ENCODE measurements around the gene KANTR. TPM values are rescaled to one million over a fixed set of nuclear protein-coding genes. Genes with fewer than 3 reads are reported as not detected.
A peak's percentile ranks its signal among the peaks of the same experiment; 100 is the strongest.

KANTR gene
- total RNA-seq, 2 experiments from 2014 or later: 26.2 to 28.3 TPM

DNA sequence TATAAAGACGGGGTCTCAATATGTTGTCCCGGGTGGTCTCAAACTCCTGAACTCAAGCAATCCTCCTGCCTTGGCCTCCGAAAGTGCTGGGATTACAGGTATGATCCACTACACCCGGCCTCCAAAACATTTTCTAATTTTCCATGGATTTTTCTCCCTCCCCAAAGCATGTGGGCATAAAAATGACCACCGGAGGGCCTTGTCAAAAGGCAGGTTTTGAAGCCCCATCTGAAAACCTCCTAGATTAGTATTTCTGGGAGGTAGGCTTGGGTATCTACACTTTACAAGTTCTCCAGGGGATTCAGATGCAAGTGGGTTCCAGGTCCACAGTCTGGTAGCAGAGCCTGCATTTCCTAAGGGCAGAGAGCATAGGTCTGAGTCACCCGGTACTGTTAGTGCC, 46.7 kb upstream of the KANTR start:
- DNase-seq (ENCODE audit: low spot score): peak; percentile 9
- Histone ChIP-seq H3K9me2 (ENCODE audit: insufficient read depth, low read length) (no peaks in the 10 kb centered on the region), H3K4me1 (ENCODE audit: insufficient read depth, low read length, poor library complexity, severe bottlenecking) (peaks cover 19% of the 10 kb centered on the region), H4K20me1 (ENCODE audit: insufficient read depth, low read length) (no peaks in the 10 kb centered on the region), H3K79me2 (ENCODE audit: insufficient read depth, low read depth, low read length) (no peaks in the 10 kb centered on the region), H3K27ac (ENCODE audit: low read depth, low read length, poor library complexity, severe bottlenecking) (no peak overlapping the region), H3K9me3 (ENCODE audit: low read length) (no peaks in the 10 kb centered on the region), H3K4me2 (ENCODE audit: low read length) (peak overlapping the region; percentile 83; the same call in 1 of the 2 replicates), H3K36me3 (ENCODE audit: insufficient read depth, low read length) (no peaks in the 10 kb centered on the region), H2AFZ (ENCODE audit: low read length) (no peak overlapping the region), H3K4me3 (ENCODE audit: low read depth, low read length, poor library complexity, severe bottlenecking) (no peak overlapping the region)
- ChIA-PET CTCF (ENCODE audit: unreplicated experiment) (no interaction called here), POLR2A (no interaction called here)
- no peak for TF ChIP-seq EZH2phosphoT487 (IDR thresholded peaks at IDR 0.05; ENCODE audit: borderline replicate concordance, low read depth, low read length)
- TF ChIP-seq, protein P1, sequence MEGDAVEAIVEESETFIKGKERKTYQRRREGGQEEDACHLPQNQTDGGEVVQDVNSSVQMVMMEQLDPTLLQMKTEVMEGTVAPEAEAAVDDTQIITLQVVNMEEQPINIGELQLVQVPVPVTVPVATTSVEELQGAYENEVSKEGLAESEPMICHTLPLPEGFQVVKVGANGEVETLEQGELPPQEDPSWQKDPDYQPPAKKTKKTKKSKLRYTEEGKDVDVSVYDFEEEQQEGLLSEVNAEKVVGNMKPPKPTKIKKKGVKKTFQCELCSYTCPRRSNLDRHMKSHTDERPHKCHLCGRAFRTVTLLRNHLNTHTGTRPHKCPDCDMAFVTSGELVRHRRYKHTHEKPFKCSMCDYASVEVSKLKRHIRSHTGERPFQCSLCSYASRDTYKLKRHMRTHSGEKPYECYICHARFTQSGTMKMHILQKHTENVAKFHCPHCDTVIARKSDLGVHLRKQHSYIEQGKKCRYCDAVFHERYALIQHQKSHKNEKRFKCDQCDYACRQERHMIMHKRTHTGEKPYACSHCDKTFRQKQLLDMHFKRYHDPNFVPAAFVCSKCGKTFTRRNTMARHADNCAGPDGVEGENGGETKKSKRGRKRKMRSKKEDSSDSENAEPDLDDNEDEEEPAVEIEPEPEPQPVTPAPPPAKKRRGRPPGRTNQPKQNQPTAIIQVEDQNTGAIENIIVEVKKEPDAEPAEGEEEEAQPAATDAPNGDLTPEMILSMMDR (conservative IDR thresholded peaks at IDR 0.05; ENCODE audit: low read length): peak; percentile 52
- intact Hi-C loops (cut with micrococcal nuclease; ENCODE audit: unreplicated experiment): loop anchor here (5.0 kb wide), 1 partner anchor 50 kb away; no protein-coding TSS in a partner anchor
- no TSS peak for BruUV-seq (replicated peaks)

DNA sequence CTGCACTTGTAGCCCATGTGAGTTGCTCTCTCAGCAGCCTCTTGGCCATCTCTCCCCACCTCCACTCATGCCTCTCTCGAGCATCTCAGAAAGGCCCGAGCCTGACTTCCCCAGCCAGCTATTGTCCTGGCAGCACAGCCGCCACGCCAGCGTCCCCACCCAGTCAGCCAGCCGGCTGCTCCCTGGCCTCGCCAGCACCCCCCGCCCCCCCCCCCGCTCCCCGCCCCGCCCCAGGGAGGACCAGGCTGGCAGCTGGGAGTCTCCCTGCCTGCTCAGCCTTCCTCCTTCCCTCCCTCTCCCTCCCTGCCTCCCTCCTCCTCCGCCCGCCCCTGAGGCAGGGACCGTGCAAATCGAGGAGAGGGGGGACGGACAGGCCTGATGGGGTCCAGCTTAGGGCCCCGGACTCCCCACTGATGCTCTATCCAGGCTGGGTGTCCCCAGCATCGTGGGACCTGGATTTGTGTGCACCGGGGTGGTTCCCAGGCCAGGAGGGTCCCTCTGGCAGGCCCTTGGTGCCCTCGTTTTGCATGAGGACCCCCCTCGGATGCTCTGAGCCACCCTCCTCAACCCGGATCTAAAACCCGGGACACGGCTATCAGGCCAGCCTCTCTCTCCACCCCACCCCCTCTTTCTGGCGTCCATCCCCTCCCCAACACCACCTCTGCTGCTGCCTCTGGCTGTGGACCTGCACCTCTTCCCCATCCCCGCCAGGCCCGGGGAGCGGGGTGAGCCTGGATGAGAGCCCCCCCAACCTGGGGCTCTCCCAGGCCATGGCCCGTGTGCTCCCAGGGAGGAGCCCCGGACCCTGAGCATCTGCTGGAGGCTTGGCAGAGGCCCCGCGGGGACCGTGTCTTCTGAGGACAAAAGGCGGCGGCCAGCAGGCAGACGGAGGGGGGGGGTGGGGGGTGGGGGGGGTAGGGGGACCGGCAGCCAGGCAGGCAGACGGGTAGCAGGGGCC, 45.5 kb upstream of the KANTR start, which contains the start of gene GPR173:
Gene GPR173, plus strand, starts transcription at position 621 of the 958 bp plus-strand sequence. CDS start 27,833 bp downstream, outside the sequence.
- Histone ChIP-seq H4K20me1 (ENCODE audit: insufficient read depth, low read length) (no peaks in the 10 kb centered on the region), H3K4me2 (ENCODE audit: low read length) (peak within 1 kb of the TSS; percentile 83), H3K27ac (ENCODE audit: low read depth, low read length, poor library complexity, severe bottlenecking) (peak within 1 kb of the TSS; percentile 42), H3K79me2 (ENCODE audit: insufficient read depth, low read depth, low read length) (no peaks in the 10 kb centered on the region), H3K9me3 (ENCODE audit: low read length) (no peaks in the 10 kb centered on the region), H3K4me1 (ENCODE audit: insufficient read depth, low read length, poor library complexity, severe bottlenecking) (peaks cover 19% of the 10 kb centered on the region), H3K4me3 (ENCODE audit: low read depth, low read length, poor library complexity, severe bottlenecking) (peak within 1 kb of the TSS; percentile 81), H2AFZ (ENCODE audit: low read length) (peak within 1 kb of the TSS; percentile 78), H3K36me3 (ENCODE audit: insufficient read depth, low read length) (no peaks in the 10 kb centered on the region), H3K9me2 (ENCODE audit: insufficient read depth, low read length) (no peaks in the 10 kb centered on the region)
- intact Hi-C loops (cut with micrococcal nuclease; ENCODE audit: unreplicated experiment): loop anchor here (5.0 kb wide), 1 partner anchor 51 kb away; no protein-coding TSS in a partner anchor
- POLR2A ChIA-PET: interaction anchor here (0.6 kb wide), 1 partner anchor 22 kb away, joined by 3 read pairs; no protein-coding TSS in a partner anchor
- BruUV-seq (replicated peaks): no TSS peak
- TF ChIP-seq, protein P1 (conservative IDR thresholded peaks at IDR 0.05; ENCODE audit: low read length): no peak
- TF ChIP-seq EZH2phosphoT487 (IDR thresholded peaks at IDR 0.05; ENCODE audit: borderline replicate concordance, low read depth, low read length): no peak
- DNase-seq (ENCODE audit: low spot score): peak; percentile 56
- CTCF ChIA-PET (ENCODE audit: unreplicated experiment): no interaction called here
